Inflammatory macrophage (primary cell): ENCODE data around the gene TBC1D19.
"Not testable (repeated sequence)": the region's sequence is repeated elsewhere in the genome, so short reads cannot be mapped to it uniquely, and the experiment has no call there.

Experiments used
- DNase-seq, 2 donors: peaks; one replicate each; pipeline ENCODE4 v3.0.0-alpha.2; 2020 to 2022

The TBC1D19 gene

GRCh38 chr4:26607776-26608175, 23.9 kb downstream of the TBC1D19 start:
- no peak for DNase-seq

- peak in 1 of 2 donors; percentile 4 for DNase-seq
These were observed 25.5 kb downstream of the TBC1D19 start for GRCh38 chr4:26609391-26609790.

- no peak for DNase-seq
These were observed 26.0 kb downstream of the TBC1D19 start for GRCh38 chr4:26609868-26610267.

GRCh38 chr4:26611372-26611771, 27.5 kb downstream of the TBC1D19 start:
- no peak for DNase-seq

GRCh38 chr4:26611885-26612284, 28.0 kb downstream of the TBC1D19 start:
- no peak for DNase-seq

GRCh38 chr4:26613237-26613636, 29.4 kb downstream of the TBC1D19 start:
- DNase-seq, result no peak

- DNase-seq, result no peak
These were observed 29.9 kb downstream of the TBC1D19 start for GRCh38 chr4:26613735-26614134.

GRCh38 chr4:26619784-26620183, 35.9 kb downstream of the TBC1D19 start:
- DNase-seq, result no peak

- no peak for DNase-seq
These were observed 37.5 kb downstream of the TBC1D19 start for GRCh38 chr4:26621366-26621765.

GRCh38 chr4:26622913-26623312, 39.0 kb downstream of the TBC1D19 start:
- DNase-seq, result no peak

GRCh38 chr4:26626658-26627057, 42.8 kb downstream of the TBC1D19 start:
- DNase-seq, result not testable (repeated sequence)

- no peak for DNase-seq
These were observed 49.0 kb downstream of the TBC1D19 start for GRCh38 chr4:26632916-26633315.

GRCh38 chr4:26634237-26634636, 50.4 kb downstream of the TBC1D19 start:
- DNase-seq, result no peak

GRCh38 chr4:26636458-26636857, 52.6 kb downstream of the TBC1D19 start:
- no peak for DNase-seq

GRCh38 chr4:26640639-26641038, 56.8 kb downstream of the TBC1D19 start:
- DNase-seq, result not testable (repeated sequence)

GRCh38 chr4:26647523-26648224, 63.8 kb downstream of the TBC1D19 start:
- no peak for DNase-seq

GRCh38 chr4:26648260-26648659, 64.4 kb downstream of the TBC1D19 start:
- DNase-seq, result no peak

- DNase-seq, result no peak
These were observed 76.4 kb downstream of the TBC1D19 start for GRCh38 chr4:26660261-26660660.

- DNase-seq, result no peak
These were observed 80.0 kb downstream of the TBC1D19 start for GRCh38 chr4:26663888-26664287.

GRCh38 chr4:26670903-26671537, 87.1 kb downstream of the TBC1D19 start:
- DNase-seq, result no peak

GRCh38 chr4:26679040-26679695, 95.3 kb downstream of the TBC1D19 start:
- DNase-seq, result not testable (repeated sequence)

GRCh38 chr4:26682436-26682835, 98.6 kb downstream of the TBC1D19 start:
- no peak for DNase-seq

GRCh38 chr4:26685250-26685649, 101.4 kb downstream of the TBC1D19 start:
- no peak for DNase-seq

- DNase-seq, result no peak
These were observed 103.8 kb downstream of the TBC1D19 start for GRCh38 chr4:26687728-26688127.
